HG02970 (cell line): ENCODE measurements around the gene INTS1.
"Not testable (repeated sequence)": the region's sequence is repeated elsewhere in the genome, so short reads cannot be mapped to it uniquely, and the experiment has no call there.

Source experiments
- ATAC-seq: cut with Tn5 transposase; IDR thresholded peaks from one replicate; pipeline ENCODE4 v1.9.1; 2021; ENCODE audit warnings: mild to moderate bottlenecking, moderate library complexity, moderate number of reproducible peaks; ENCODE audit not compliant: unreplicated experiment, low FRiP score

Gene INTS1

GRCh38 chr7:1452205-1452604 lies 52.0 kb downstream of the INTS1 start:
- no peak for ATAC-seq

DNA sequence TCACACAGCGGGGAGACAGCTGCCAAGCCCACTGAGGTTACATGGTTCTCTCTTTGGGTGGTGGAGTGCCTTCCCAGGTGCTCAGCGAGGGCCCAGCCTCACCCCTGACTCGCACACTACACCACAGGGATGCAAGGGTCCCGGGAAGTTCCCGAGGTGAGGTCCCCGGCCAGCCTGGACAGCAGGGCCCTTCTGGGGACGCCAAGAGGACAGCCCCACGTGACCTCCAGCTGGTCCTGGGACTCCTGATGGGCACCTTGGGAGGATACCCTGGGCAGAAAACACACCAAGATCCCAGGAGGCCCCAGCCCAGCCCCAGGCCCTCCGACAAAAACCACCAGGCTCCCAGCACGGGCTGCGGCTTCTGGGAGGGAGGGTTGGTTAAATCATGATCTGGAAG lies 53.2 kb downstream of the INTS1 start:
- ATAC-seq: no peak

DNA sequence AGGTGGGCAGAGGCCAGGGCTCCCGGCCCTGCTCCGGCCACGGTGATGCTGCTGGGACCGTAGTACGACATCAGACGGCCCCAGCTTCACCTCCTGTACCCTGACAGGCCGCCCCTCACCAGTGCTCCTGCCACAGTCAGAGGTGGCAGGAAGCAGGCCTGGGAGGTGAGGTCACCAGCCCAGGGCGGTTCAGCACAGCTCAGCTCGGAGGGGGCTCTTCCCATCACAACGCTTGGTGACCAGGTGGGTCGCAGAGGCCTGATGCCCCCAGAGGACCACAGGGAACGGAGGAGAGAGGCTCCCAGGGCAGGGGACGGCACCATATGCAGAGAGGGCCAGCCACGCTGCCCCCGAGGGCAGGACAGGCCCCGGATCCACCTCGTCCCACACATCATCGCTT lies 53.8 kb downstream of the INTS1 start:
- no peak for ATAC-seq

- ATAC-seq: no peak
Observed at GRCh38 chr7:1449951-1450350, 54.2 kb downstream of the INTS1 start.

DNA sequence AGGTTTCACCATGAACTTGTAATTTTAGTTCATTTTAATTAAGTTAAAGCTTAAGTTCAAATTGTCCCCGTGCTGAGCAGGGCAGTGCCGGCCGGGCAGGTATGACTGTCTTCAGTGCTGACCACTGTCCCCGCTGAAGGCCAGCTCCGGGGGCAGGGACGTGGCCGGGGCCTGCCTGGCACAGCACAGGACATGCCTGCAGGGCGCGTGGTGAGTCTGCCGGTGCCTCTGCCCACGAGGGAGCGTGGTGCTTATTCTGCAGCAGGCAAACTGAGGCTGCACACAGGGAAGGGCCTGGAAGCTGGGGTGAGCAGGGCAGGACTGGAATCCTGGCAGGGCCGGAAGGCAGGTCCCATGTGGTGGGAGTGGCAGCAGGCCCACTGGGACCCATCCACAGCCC lies 54.7 kb downstream of the INTS1 start:
- no peak for ATAC-seq

GRCh38 chr7:1448958-1449357 lies 55.2 kb downstream of the INTS1 start:
- no peak for ATAC-seq

DNA sequence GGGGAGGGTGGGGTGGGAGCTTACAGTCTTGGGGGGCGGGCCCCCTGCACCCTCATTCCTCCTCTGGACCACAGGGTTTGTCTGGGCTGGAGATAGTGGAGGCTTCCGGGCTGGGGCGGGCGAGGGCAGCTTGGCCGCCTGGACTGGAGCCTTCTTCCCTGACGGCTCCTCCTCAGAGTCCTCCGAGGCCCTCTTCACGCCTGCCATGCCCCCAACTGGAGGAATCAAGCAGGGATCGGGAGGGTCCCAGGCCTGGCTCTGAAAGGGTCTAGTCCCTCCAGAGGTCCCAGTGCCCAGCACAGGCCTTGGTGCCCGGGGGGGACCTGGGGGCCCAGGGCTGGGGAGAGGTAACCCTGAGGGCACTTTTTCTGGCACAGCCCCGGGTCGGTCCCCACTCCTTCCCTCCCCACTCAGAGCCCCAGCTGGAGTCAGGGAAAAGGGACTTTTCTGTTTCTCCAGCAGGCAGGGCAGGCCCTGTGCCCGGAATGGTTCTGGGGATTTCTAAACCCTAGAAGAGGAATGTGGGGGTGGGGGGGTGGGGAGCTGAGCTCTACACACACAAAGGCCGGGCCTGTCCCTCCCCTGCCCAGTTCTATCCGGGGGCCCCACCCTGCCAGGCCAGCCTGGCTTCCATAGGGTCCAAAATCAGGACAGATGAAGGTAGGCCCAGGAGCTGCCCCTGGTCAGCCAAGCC lies 56.5 kb downstream of the INTS1 start:
- no peak for ATAC-seq

DNA sequence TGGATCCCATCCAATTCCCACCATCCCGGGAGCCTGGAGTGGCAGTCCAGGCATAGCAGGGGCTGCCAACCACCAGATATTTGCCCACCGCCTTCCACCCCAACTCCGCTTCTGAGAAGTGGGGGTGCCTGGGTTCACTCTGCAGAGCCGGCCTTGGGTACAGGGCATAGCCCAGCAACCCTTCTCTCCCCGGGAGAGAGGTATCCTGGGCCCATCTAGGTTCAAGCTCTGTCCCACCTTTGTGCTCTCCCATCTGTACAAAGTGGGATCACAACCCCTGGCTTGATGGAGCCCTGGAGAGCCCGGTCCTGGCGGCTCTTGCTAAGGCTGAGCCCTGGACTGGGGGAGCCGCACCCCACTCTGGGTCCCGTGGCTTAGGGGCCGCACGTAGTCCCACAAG lies 57.1 kb downstream of the INTS1 start:
- ATAC-seq: no peak

GRCh38 chr7:1446620-1447032 lies 57.6 kb downstream of the INTS1 start:
- no peak for ATAC-seq

DNA sequence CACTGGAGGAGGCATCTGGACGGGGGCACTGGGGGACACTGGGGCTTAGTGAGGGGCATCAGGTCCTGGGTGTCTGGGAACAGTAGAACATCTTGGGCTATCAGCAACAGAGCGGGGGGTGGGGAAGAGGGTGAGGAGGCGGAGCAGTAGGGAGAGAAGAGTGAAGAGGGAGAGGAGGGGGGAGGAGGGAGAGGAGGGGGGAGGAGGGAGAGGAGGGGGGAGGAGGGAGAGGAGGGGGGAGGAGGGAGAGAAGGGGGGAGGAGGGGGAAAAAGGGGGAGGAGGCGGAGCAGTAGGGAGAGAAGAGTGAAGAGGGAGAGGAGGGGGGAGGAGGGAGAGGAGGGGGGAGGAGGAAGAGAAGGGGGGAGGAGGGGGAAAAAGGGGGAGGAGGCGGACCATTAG lies 58.2 kb downstream of the INTS1 start:
- not testable (repeated sequence) for ATAC-seq

- ATAC-seq: no peak
Observed at GRCh38 chr7:1445341-1445740, 58.8 kb downstream of the INTS1 start.

DNA sequence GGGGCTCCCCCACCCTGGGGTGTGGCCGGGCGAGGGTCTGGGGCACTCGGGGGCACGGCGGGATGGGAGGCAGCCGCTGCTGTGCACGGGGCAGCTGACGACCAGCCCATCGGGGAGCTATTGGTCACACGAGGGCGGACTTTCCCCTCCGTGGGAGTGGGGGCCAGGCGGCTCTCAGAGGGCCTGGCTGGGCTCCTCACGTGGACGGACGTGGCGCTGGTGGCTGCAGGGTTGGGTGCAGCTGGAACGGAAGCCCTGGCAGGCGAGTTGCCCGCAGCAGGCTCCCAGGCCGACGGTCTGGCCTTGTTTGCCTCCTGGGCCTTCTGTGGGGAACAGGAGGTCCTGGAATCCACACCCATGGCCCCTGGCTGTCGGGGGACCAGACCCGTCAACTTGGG lies 59.3 kb downstream of the INTS1 start:
- ATAC-seq: no peak

- ATAC-seq: no peak
Observed at GRCh38 chr7:1444214-1444924, 59.8 kb downstream of the INTS1 start.

DNA sequence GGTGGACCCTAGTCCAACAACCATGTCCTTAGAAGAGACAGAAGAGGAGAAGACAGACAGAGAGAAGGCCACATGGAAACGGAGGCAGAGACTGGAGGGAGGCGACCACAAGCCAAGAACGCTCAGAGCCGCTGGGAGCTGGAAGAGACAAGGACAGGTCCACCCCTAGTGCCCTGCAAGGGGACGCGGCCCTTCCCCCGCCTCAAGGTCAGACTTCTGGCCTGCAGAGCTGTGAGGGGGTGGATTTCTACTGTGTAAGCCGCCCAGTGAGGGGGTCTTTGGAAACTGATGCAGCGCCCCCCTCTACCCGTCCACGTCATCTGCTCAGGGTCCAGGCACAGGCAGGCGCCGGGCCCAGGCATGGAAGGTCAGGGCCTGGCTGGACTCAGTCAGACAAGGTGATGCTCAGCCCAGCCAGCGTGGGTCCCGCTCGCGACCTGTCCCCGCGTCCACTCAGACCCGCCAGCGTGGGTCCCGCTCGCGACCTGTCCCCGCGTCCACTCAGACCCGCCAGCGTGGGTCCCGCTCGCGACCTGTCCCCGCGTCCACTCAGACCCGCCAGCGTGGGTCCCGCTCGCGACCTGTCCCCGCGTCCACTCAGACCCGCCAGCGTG lies 60.5 kb downstream of the INTS1 start:
- not testable (repeated sequence) for ATAC-seq

- ATAC-seq: no peak
Observed at GRCh38 chr7:1442355-1443124, 61.6 kb downstream of the INTS1 start.

DNA sequence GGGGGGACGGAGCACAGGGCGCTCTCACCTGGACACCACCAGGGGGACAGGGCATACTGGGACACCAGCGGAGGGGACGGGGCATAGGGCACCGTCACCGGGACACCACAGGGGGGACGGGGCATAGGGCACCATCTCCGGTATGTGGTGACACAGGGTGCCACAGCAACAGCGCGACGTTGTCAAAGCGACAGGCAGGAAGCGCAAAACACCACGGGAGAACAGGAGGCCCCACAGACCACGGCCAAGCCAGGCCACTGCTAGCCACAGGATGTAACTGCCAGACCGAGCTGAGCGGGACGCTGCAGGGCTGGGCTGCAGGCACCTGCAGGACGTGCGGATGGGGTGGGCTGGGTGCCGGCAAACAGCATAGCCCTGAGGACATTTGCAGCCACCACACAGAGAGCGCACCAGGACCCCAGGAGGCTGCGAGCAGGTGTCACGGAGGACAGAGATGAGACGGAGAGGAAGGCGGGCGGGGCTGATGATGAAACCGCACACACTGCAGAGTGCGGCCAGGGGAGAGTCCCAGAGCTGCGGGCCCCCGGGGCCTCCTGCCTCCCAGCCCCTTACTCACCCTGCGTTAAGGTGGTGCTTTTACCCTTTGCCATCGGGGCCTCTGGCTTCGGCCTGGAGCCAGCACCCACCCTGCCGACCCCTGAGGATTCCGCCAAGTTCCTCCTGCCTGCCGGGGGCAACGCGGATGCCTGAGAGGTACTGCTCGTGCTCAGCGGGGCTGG lies 62.4 kb downstream of the INTS1 start:
- no peak for ATAC-seq

GRCh38 chr7:1440620-1441019 lies 63.6 kb downstream of the INTS1 start:
- no peak for ATAC-seq

- ATAC-seq: no peak
Observed at GRCh38 chr7:1439373-1440363, 64.5 kb downstream of the INTS1 start.

DNA sequence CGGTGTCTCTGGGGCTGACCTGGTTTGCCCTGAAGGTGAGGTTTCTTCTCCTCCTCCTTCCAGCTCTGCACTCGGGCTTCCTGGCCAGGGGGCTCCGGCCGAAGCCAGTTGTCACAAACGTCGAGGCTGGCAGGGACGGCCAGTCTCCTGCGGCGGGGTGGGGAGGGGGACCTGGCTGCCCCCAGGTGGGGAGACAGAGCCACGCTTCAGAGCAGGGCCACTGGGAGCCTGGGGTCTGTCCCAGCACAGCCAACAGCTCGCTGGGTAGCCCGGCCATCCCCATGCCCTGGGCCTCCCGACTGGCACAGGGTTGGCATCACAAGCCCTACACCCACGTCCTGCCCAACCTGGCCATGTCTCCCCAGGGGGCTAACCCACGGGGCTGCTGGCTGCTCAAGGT lies 65.4 kb downstream of the INTS1 start:
- ATAC-seq: no peak
